H9 (cell line): Measurements from ENCODE around the gene PON1. TPM values are rescaled to one million over a fixed set of nuclear protein-coding genes. Genes with fewer than 3 reads are reported as not detected.
A peak's percentile ranks its signal among the peaks of the same experiment; 100 is the strongest.

ENCODE experiments used
- DNase-seq: peaks from one replicate; pipeline ENCODE4 v3.0.0-alpha.2; 2017
- H2AFZ ChIP-seq: one replicate; pipeline ENCODE4 v1.6.1; 2013; ENCODE audit warnings: mild to moderate bottlenecking, low read length, control low read depth, moderate library complexity
- H2AK5ac ChIP-seq: 2 replicates; pipeline ENCODE4 v1.6.1; 2013; ENCODE audit warnings: low read length, control low read depth, mixed read lengths; ENCODE audit not compliant: insufficient read length
- H2BK120ac ChIP-seq: one replicate; pipeline ENCODE4 v1.6.1; 2013; ENCODE audit warnings: low read depth, mild to moderate bottlenecking, low read length, control low read depth, inconsistent platforms; ENCODE audit not compliant: poor library complexity, severe bottlenecking
- H2BK12ac ChIP-seq: 2 replicates; pipeline ENCODE4 v1.6.1; 2013; ENCODE audit warnings: low read length, control low read depth, mixed read lengths, low read depth; ENCODE audit not compliant: insufficient read length
- H2BK15ac ChIP-seq: 2 replicates; pipeline ENCODE4 v1.6.1; 2013; ENCODE audit warnings: low read depth, low read length, control low read depth
- H2BK20ac ChIP-seq: one replicate; pipeline ENCODE4 v1.6.1; 2013; ENCODE audit warnings: low read depth, mild to moderate bottlenecking, low read length, control low read depth, inconsistent platforms; ENCODE audit not compliant: poor library complexity, severe bottlenecking
- H2BK5ac ChIP-seq: 2 replicates; pipeline ENCODE4 v1.6.1; 2013; ENCODE audit warnings: low read length, control low read depth, mixed read lengths; ENCODE audit not compliant: insufficient read length
- H3K14ac ChIP-seq: 2 replicates; pipeline ENCODE4 v1.6.1; 2013; ENCODE audit warnings: low read length, control low read depth; ENCODE audit not compliant: insufficient read depth
- H3K18ac ChIP-seq: 2 replicates; pipeline ENCODE4 v1.6.1; 2013; ENCODE audit warnings: low read depth, mild to moderate bottlenecking, mixed read lengths, low read length, control low read depth; ENCODE audit not compliant: insufficient read length
- H3K23ac ChIP-seq: 2 replicates; pipeline ENCODE4 v1.6.1; 2013; ENCODE audit warnings: low read length, control low read depth, mixed read lengths, low read depth; ENCODE audit not compliant: insufficient read length
- H3K23me2 ChIP-seq: 2 replicates; pipeline ENCODE4 v1.6.1; 2013; ENCODE audit warnings: low read depth, mild to moderate bottlenecking, mixed read lengths, low read length, control low read depth; ENCODE audit not compliant: insufficient read length, poor library complexity, severe bottlenecking
- H3K27ac ChIP-seq: 2 replicates; pipeline ENCODE4 v1.5.1; 2013; ENCODE audit warnings: low read length, control low read depth, mixed read lengths, low read depth; ENCODE audit not compliant: insufficient read length
- H3K27me3 ChIP-seq: 2 replicates; pipeline ENCODE4 v1.6.1; 2013; ENCODE audit warnings: low read length, control low read depth, inconsistent platforms; ENCODE audit not compliant: insufficient read depth
- H3K4ac ChIP-seq: 2 replicates; pipeline ENCODE4 v1.6.1; 2013; ENCODE audit warnings: low read depth, mild to moderate bottlenecking, control low read depth, inconsistent platforms, low read length, moderate library complexity
- H3K4me1 ChIP-seq: 2 replicates; pipeline ENCODE4 v1.6.1; 2013; ENCODE audit warnings: low read length, control low read depth, inconsistent platforms; ENCODE audit not compliant: insufficient read depth
- H3K4me2 ChIP-seq: 2 replicates; pipeline ENCODE4 v1.6.1; 2013; ENCODE audit warnings: low read length, control low read depth, mixed read lengths; ENCODE audit not compliant: insufficient read length, insufficient read depth
- H3K56ac ChIP-seq: 2 replicates; pipeline ENCODE4 v1.6.1; 2013; ENCODE audit warnings: low read depth, mild to moderate bottlenecking, mixed read lengths, low read length, control low read depth; ENCODE audit not compliant: insufficient read length
- H3K79me1 ChIP-seq: 2 replicates; pipeline ENCODE4 v1.6.1; 2013; ENCODE audit warnings: low read depth, mild to moderate bottlenecking, moderate library complexity, low read length, control low read depth, inconsistent platforms; ENCODE audit not compliant: insufficient read depth, poor library complexity, severe bottlenecking
- H3K79me2 ChIP-seq: 2 replicates; pipeline ENCODE4 v1.6.1; 2013; ENCODE audit warnings: low read length, control low read depth, inconsistent platforms; ENCODE audit not compliant: insufficient read depth
- H3K9ac ChIP-seq: 2 replicates; pipeline ENCODE4 v1.6.1; 2013; ENCODE audit warnings: low read length, control low read depth, mixed read lengths; ENCODE audit not compliant: insufficient read length; ENCODE audit errors: extremely low read depth
- H3K9me3 ChIP-seq: one replicate; pipeline ENCODE4 v1.6.1; 2013; ENCODE audit warnings: low read depth, low read length, inconsistent platforms; ENCODE audit not compliant: control insufficient read depth
- H3T11ph ChIP-seq: one replicate; pipeline ENCODE4 v1.6.1; 2013; ENCODE audit warnings: mild to moderate bottlenecking, low read length, control low read depth, inconsistent platforms
- H4K20me1 ChIP-seq: one replicate; pipeline ENCODE4 v1.6.1; 2013; ENCODE audit not compliant: control insufficient read depth, insufficient read length, insufficient read depth
- H4K5ac ChIP-seq: 2 replicates; pipeline ENCODE4 v1.6.1; 2013; ENCODE audit warnings: low read depth, mild to moderate bottlenecking, mixed read lengths, low read length, control low read depth; ENCODE audit not compliant: insufficient read length
- H4K8ac ChIP-seq: replicated peaks from 2 replicates; pipeline ENCODE4 v1.6.1; 2013; ENCODE audit warnings: low read length, control low read depth, mixed read lengths, low read depth; ENCODE audit not compliant: insufficient read length
- H4K91ac ChIP-seq: 2 replicates; pipeline ENCODE4 v1.6.1; 2013; ENCODE audit warnings: low read depth, mild to moderate bottlenecking, moderate library complexity, mixed read lengths, low read length, control low read depth; ENCODE audit not compliant: insufficient read length
- H3K27ac Mint-ChIP-seq, 3 experiments: 2 replicates in 2 of 3; 3 replicates in 1 of 3; pipeline ENCODE4 v1.8.0; 2020 to 2021; ENCODE audit warnings: mixed read lengths in 3 of 3, mild to moderate bottlenecking in 1 of 3, moderate library complexity in 1 of 3
- H3K27me3 Mint-ChIP-seq: 2 replicates; pipeline ENCODE4 v1.8.0; 2021; ENCODE audit warnings: low read depth, mild to moderate bottlenecking, moderate library complexity, mixed read lengths
- H3K36me3 Mint-ChIP-seq, 3 experiments: 2 replicates in 2 of 3; 3 replicates in 1 of 3; pipeline ENCODE4 v1.8.0; 2020 to 2021; ENCODE audit warnings: low read depth in 3 of 3, mixed read lengths in 3 of 3; ENCODE audit not compliant: insufficient read depth in 1 of 3
- H3K4me1 Mint-ChIP-seq, 2 experiments: 2 replicates each; pipeline ENCODE4 v1.8.0; 2020; ENCODE audit warnings: mixed read lengths in 2 of 2
- H3K4me3 Mint-ChIP-seq, 2 experiments: 2 replicates in 1 of 2; 3 replicates in 1 of 2; pipeline ENCODE4 v1.8.0; 2020 to 2021; ENCODE audit warnings: mild to moderate bottlenecking in 2 of 2, mixed read lengths in 2 of 2, moderate library complexity in 1 of 2
- H3K9me3 Mint-ChIP-seq, 2 experiments: 2 replicates in 1 of 2; 3 replicates in 1 of 2; pipeline ENCODE4 v1.8.0; 2020; ENCODE audit warnings: mild to moderate bottlenecking in 2 of 2, mixed read lengths in 2 of 2, moderate library complexity in 1 of 2
- CTCF ChIP-seq: fragments of 200-600 bp; sonication (generic); conservative IDR thresholded peaks from 3 replicates; pipeline ENCODE4 v1.8.0; 2021; ENCODE audit warnings: antibody characterized with exemption, mild to moderate bottlenecking
- WGBS: extraction: QIAGEN DNeasy Blood & Tissue Kit; methylation state at CpG from one replicate; pipeline ENCODE4 v1.1.7; 2013; ENCODE audit warnings: missing lambda C conversion rate, low lambda C conversion rate, mixed read lengths; ENCODE audit not compliant: insufficient read length; ENCODE audit errors: extremely low coverage; 5-methylcytosine and 5-hydroxymethylcytosine counted together
- total RNA-seq: library from RNA; stranded (reverse); gene quantifications from 2 replicates; pipeline ENCODE4 v1.2.1, GENCODE V29; 2021

Gene PON1
- total RNA-seq, 1 experiment from 2014 or later, result 0.90 TPM

GRCh38 chr7:95323410-95324129 lies 762 bp downstream of the PON1 start:
- H3K4me1 Mint-ChIP-seq, result peaks cover 11 to 21% of the 10 kb centered on the region in 2 experiments
- Histone ChIP-seq H3T11ph (no peak overlapping the region), H2AFZ (no peak overlapping the region), H3K9ac (no peak overlapping the region), H3K4me2 (peak overlapping the region; percentile 57), H4K8ac (no peak overlapping the region), H3K18ac (no peak overlapping the region), H2BK120ac (no peak overlapping the region), H4K5ac (no peak overlapping the region), H3K27me3 (peaks cover 2% of the 10 kb centered on the region; the same call in 1 of the 2 replicates), H2BK20ac (no peak overlapping the region), H3K4me1 (no peaks in the 10 kb centered on the region), H3K14ac (no peak overlapping the region), H4K20me1 (no peaks in the 10 kb centered on the region), H2BK15ac (no peak overlapping the region), H3K23ac (no peak overlapping the region), H3K56ac (no peak overlapping the region), H3K4ac (no peak overlapping the region), H2AK5ac (no peak overlapping the region), H3K23me2 (peaks cover 3% of the 10 kb centered on the region), H3K9me3 (no peaks in the 10 kb centered on the region), H3K27ac (no peak overlapping the region), H2BK5ac (no peak overlapping the region), H4K91ac (no peak overlapping the region), H3K79me2 (no peaks in the 10 kb centered on the region), H2BK12ac (no peak overlapping the region), H3K79me1 (no peaks in the 10 kb centered on the region)
- no peak for DNase-seq
- H3K27ac Mint-ChIP-seq, result no peak overlapping the region
- TF ChIP-seq CTCF, result no peak
- H3K27me3 Mint-ChIP-seq, result peaks cover 23% of the 10 kb centered on the region
- WGBS, result no CpG with 5 or more reads among the region's 9 CpGs
- no peaks in the 10 kb centered on the region for H3K9me3 Mint-ChIP-seq
- H3K4me3 Mint-ChIP-seq, result peak overlapping the region in 1 of 2 experiments; percentile 51; a peak in 1 of 5 replicates
- no peaks in the 10 kb centered on the region for H3K36me3 Mint-ChIP-seq
